HG03025 (cell line): ENCODE data around the gene UBE2G1.

Experiments used
- ATAC-seq: cut with Tn5 transposase; IDR thresholded peaks from one replicate; pipeline ENCODE4 v1.9.1; 2021; ENCODE audit warnings: mild to moderate bottlenecking, moderate library complexity; ENCODE audit not compliant: unreplicated experiment, low FRiP score

UBE2G1 gene

GRCh38 chr17:4340914-4341615 lies 25.4 kb downstream of the UBE2G1 start:
- ATAC-seq: no peak

GRCh38 chr17:4334776-4335584 lies 31.5 kb downstream of the UBE2G1 start:
- no peak for ATAC-seq

- ATAC-seq: no peak
These were observed 32.1 kb downstream of the UBE2G1 start for GRCh38 chr17:4334332-4334731.

GRCh38 chr17:4333041-4333440 lies 33.4 kb downstream of the UBE2G1 start:
- no peak for ATAC-seq

GRCh38 chr17:4332296-4332970 lies 34.0 kb downstream of the UBE2G1 start:
- ATAC-seq: no peak

- ATAC-seq: no peak
These were observed 34.9 kb downstream of the UBE2G1 start for GRCh38 chr17:4331614-4332013.

- ATAC-seq: no peak
These were observed 36.6 kb downstream of the UBE2G1 start for GRCh38 chr17:4329838-4330237.

- no peak for ATAC-seq
These were observed 38.9 kb downstream of the UBE2G1 start for GRCh38 chr17:4327606-4328005.

- no peak for ATAC-seq
These were observed 39.9 kb downstream of the UBE2G1 start for GRCh38 chr17:4326608-4327007.

GRCh38 chr17:4326112-4326511 lies 40.4 kb downstream of the UBE2G1 start:
- no peak for ATAC-seq

- ATAC-seq: no peak
These were observed 42.0 kb downstream of the UBE2G1 start for GRCh38 chr17:4324463-4324862.

GRCh38 chr17:4319221-4319620 lies 47.3 kb downstream of the UBE2G1 start:
- ATAC-seq: no peak

- no peak for ATAC-seq
These were observed 47.9 kb downstream of the UBE2G1 start for GRCh38 chr17:4318596-4318995.

GRCh38 chr17:4318186-4318585 lies 48.3 kb downstream of the UBE2G1 start:
- ATAC-seq: no peak

GRCh38 chr17:4317610-4318009 lies 48.9 kb downstream of the UBE2G1 start:
- no peak for ATAC-seq

- no peak for ATAC-seq
These were observed 49.8 kb downstream of the UBE2G1 start for GRCh38 chr17:4316648-4317047.

- ATAC-seq: no peak
These were observed 51.9 kb downstream of the UBE2G1 start for GRCh38 chr17:4314618-4315017.

GRCh38 chr17:4314179-4314578 lies 52.3 kb downstream of the UBE2G1 start:
- ATAC-seq: no peak

GRCh38 chr17:4313221-4314114 lies 53.0 kb downstream of the UBE2G1 start:
- no peak for ATAC-seq

- no peak for ATAC-seq
These were observed 56.0 kb downstream of the UBE2G1 start for GRCh38 chr17:4310354-4311060.
